ENCODE measurements around the gene CSTPP1.

The CSTPP1 gene

GRCh38 chr11:47147250-47147649, 210.7 kb downstream of the CSTPP1 start:
- no peak for DNase-seq

- DNase-seq = no peak
These were observed 211.1 kb downstream of the CSTPP1 start for GRCh38 chr11:47147681-47148080.

DNA sequence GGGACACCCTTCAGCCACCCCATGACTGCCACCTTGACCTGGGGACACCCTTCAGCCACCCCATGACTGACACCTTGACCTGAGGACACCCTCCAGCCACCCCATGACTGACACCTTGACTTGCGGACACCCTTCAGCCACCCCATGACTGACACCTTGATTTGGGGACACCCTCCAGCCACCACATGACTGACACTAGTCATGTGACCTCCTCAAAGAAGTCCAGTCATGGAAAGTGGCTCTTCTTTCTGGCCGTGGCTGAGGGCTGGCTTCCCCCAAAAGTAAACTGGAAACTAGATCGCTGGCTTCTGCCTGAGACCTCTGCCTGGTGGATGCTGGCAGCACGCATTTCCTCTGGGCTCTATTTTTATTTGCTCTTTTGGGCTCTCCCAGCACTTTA, 211.7 kb downstream of the CSTPP1 start:
- DNase-seq = no peak

GRCh38 chr11:47148903-47149531, 212.5 kb downstream of the CSTPP1 start:
- no peak for DNase-seq

- DNase-seq = no peak
These were observed 213.2 kb downstream of the CSTPP1 start for GRCh38 chr11:47149782-47150181.

DNA sequence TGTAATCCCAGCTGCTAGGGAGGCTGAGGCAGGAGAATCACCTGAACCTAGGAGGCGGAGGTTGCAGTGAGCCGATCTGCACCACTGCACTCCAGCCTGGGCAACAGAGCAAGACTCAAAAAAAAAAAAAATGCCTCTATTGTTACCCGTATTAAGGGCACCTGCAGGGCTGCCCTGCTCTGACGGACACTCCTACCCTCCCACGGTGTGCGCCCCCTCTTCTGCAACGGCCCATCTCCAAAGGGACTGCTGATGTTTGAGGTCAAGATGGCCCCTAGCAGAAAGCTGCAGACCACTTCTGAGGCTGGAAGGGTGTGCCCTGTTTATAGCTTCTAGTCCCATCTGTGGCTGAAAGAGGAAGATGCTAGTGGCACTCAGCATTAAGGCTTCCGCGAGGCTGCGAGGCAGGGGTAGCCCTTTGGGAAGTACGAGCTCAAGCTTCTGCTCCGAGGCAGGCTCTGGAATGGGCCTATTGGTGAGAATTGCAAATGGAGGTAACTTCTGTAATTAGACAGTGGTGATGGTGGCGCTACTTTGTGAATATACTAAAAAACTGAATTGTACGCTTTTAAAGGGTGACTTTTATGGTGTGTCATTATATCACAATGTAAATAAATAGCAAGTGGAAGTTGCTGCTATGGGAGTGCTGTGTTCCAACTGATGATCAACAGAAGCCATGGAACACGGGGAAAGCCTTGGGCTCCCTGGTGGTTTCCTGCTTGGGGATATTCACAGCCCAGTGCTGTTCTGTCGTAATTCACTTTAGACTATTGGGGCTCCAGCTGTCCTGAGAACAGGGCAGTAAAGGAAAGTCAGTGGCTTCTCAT, 215.8 kb downstream of the CSTPP1 start:
- no peak for DNase-seq

DNA sequence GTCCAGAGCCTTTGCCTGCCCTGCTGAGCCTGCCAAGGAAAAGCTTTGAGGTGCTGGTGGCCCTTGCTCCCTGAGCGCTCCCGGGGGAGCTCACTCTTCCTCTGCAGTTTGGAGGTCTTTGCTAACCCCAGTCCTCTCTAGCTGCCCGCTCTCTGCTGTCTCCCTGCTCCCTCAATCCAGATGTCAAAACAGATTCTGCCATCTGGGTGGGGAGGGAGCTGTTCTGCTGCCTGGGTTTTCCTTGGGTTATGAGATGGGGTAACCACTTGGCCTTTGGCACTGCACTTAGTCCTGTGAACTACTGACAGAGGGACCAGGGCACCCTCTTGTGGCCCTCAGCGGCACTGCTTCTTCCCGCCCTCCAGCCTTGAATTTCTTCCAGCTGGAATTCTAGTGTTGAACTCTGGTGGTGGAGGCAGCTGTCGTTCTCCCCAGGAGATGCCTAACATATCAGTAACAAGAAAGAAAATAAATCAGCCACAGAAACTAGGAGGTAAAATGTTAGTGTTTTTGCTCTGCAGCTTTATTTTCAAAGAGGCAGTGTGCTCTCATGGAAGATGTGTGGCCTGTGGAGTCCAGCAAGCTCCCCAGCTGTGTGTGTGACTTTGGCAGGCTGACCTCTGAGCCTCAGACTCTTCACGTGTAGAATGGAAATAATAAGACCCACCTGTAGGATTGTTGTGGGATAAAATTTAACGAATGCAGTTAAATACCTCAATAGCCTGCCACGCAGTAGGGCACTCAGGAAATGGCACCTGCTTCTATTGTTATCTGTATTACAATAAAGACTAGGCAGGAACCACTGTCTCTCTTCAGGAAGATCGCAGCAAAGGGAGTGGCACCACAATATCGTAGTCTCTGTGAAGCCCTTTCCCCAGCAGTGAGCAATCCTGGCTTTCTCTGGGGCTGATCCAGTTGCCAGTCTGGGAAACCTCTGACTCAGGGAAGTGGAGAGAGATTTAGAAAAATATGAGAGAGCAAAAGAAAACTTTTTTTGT, 216.7 kb downstream of the CSTPP1 start:
- DNase-seq = peak; percentile 58

DNA sequence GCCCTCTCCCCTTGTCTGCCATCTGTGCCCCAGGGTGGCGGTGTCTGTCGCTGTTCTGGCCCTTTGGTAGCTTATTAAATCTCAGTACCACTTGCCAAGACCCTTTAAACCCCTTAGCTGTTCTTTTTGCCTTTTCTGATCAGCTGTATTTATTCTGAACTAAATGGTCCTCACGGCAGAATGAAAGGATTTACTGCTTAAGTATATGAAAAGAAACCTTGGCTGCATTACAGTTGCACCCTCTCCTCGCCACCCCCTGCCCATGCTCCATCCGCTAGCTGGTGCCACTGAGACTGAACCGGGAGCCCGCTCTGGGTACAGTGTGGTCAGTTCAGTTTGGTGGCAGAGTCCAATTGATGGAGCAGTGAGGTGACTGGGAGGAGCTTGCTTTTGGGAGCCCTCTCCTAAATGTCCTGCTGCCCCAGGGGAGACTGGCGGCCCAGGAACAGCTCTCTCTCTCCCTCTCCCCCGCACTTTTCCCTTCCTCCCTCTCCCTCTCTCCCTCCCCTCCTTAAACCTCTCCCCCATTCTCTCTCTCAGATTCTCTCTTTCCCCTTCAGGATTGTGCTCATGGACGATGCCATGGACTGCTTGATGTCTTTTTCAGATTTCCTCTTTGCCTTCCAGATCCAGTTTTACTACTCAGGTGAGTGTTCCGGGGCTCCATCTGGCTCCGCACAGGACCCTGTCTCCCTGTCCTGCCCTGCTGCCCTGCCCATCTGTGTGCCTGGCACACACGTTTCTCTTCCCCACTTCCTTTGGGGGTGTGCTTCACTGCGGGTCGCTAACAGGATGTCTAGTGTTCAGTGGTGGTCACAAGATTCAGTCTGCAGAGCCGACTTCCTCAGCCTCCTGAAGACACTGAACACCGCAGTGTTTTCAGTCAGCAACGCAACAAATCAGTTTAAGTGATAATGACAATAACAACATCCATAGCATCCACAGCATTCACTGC, 218.3 kb downstream of the CSTPP1 start:
- no peak for DNase-seq

DNA sequence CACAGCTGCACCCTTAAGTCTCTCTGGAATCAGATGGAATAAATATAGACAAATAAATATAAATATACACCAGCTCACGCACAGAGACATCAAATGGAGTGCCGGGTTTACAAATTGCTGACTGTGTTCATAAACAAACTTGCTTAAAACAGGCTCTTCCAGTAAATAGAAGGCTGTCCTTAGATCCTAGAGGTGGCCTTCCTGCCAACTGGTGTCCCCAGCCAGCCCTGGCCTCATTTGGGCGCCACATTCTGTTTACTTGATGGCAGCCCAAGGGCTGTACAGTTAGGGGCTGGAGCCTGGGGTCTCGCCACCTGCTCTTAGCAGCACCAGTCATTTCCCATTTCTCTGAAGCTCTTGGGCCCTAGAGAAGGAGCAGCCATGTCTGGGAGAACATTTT, 219.3 kb downstream of the CSTPP1 start:
- no peak for DNase-seq

DNA sequence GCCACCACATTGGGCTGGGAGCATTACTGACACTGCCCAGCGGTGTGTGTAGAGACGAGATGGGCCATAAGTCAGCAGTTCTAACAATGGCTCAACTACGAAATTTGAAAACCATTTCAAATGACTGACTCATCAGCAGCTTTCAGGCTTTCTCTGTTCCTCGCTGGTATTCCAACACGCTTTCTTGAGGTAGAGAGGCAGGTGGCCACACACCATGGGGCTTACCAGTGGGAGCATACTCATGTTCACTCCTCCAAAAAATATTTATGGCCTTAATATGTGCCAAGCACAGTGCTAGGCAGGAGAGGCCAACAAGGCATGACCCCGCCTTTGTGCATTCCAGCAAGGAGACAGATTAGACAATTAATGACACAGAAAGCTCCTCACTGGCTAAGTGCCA, 219.8 kb downstream of the CSTPP1 start:
- no peak for DNase-seq

DNA sequence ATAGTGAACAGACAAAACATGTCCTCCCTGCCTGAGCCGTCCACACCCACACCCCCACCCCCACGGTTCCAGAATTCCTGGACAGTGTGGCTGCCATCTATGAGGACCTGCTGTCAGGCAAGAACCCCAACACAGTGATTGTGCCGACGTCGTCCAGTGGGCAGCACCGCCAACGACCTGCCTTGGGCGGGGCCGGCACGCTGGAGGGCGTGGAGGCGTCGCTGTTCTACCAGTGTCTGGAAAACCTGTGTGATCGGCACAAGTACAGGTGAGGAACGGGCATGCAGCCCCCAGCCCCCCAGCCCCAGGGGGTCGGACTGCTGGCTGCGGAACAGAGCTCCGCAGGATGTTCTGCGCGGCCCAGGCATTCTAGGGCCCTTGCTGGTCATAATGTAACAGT, 220.4 kb downstream of the CSTPP1 start:
- DNase-seq = no peak

DNA sequence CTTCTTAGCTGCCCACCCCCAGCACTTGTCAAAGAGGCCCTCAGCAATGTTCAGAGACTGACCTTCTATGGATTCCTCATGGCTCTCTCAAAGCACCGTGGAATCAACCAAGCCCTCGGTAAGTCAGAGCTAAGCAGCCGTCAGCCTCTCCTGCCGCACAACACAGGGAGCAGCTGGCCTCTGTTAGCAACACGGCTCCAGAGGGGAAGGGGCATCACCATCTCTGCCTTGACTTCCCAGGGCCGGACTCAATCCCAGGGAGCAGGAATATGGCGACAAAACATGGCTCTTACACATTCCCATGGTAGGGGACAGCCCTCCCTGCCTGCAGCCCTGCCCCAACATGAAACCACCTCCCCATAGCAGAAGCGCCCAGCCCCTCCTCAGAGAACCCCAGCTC, 221.2 kb downstream of the CSTPP1 start:
- no peak for DNase-seq

DNA sequence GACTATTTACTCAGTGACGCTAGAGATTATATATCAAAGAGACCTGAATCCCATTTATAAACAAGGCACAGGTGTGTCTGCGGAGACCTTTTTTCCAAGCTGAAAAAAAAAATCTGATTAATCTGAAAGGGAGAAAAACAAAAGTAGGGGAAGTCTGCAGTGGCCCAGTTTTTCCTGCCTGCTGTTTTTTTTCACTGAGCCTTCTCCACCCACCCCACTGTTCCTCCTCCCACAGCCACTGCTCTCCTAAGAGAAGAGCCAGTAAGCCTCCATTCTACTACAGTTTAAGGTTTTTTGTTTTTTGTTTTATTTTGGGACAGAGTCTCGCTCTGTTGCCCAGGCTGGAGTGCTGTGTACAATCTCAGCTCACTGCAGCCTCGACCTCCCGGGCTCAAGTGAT, 221.7 kb downstream of the CSTPP1 start:
- no peak for DNase-seq

DNA sequence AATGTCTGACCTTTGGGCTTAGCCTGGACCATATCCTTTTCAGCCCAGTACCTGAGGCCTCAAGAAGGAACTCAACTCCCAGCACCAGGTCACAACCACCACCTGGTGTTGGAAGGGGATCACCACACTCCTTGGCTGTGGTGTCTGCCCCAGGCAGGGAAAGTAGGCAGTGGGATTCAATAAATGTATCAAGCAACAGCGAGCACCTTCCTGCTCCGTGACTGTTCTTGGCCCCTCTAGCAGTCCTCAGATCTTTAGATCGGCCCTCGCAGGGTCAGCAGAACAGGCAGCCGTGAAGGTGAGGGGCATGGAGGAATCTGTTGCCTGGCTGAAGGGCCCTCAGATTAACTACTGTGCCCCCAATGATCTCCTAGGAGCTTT, 224.2 kb downstream of the CSTPP1 start:
- no peak for DNase-seq

DNA sequence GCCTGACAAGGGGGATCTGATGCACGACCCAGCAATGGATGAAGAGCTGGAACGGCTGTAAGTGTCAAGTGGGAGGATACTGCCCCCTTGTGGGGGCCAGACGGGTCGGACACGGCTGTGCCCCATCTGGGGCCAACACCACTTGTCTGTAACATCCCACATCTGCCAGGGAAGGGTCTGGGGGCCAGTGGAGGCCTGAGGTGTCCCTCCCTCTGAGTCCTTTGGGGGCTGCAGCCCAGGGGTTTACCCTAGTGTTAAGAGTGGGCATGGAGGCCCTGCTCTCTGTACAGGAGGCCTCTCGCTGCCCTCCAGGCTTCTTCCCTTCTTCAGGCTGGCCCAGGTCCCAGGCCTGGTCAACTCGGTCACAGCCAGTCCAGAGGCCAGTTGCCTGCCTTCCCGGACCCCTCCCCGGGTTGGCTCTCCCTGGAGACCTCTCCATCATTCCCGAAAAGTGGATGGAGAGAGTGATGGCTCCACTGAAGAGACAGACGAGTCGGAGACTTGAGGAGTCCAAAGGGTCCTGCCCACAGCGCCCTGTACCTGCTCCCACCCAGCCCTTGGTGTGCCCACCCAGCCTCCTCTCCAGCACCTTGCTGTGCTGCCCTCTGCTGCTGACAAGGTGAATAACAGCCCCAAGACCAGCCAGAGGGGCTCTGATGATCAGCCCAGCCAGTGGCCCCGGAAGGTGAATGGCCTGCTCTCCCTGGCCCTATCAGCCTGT, 224.7 kb downstream of the CSTPP1 start:
- DNase-seq = peak; percentile 59

- no peak for DNase-seq
These were observed 225.3 kb downstream of the CSTPP1 start for GRCh38 chr11:47161890-47162289.

GRCh38 chr11:47162426-47162825, 225.9 kb downstream of the CSTPP1 start:
- no peak for DNase-seq

DNA sequence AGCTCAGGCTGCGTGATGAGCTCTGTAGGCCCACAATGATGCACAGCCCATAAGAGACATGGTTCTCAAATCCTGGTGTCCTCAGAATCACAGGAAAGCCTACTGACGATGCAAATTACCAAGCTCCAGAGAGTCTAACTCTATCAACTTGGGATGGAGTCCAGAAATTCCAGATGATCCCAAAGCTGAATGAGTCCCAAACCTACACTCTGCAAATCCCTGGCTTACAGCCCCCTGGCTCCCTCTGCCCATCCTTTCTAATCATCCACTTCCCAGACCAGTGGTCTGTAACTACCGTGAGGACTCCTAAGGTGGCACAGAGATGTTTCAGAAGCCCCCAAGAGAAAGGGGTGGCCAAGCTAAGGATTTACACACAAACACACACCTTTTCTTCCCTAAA, 226.6 kb downstream of the CSTPP1 start:
- no peak for DNase-seq

DNA sequence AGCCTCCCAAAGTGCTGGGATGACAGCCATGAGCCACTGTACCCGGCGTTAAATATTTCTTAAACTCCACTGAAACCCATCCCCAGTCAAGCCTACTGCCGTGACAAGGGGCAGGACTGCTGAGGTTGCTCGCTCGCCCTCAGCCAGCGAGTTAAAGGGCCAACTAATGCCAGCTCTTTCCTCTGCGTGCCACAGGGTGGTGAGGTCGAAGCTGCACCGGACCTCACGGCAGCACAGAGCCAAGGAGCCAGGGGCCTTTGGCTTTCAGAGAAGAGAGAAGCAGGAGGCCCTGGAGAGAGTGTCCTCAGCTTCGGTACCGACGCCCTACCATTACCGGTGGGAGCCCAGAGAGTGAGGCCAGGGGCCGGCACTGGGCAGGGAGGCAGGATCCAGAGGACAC, 227.3 kb downstream of the CSTPP1 start:
- DNase-seq = no peak

- no peak for DNase-seq
These were observed 227.8 kb downstream of the CSTPP1 start for GRCh38 chr11:47164321-47164720.

GRCh38 chr11:47165253-47165840, 228.8 kb downstream of the CSTPP1 start:
- no peak for DNase-seq
